ENCODE results near the gene AEN. TPM values are rescaled to one million over a fixed set of nuclear protein-coding genes. Genes with fewer than 3 reads are reported as not detected.

Gene AEN
- total RNA-seq, 4 donors from 2014 or later: 4.7 to 10.9 (median 5.8) TPM

- no peak for TF ChIP-seq CTCF (IDR thresholded peaks at IDR 0.05; ENCODE audit: low read depth)
These were observed 7.0 kb downstream of the AEN start for GRCh38 chr15:88628018-88628654.

GRCh38 chr15:88629071-88629470, 7.9 kb downstream of the AEN start:
- TF ChIP-seq CTCF (IDR thresholded peaks at IDR 0.05; ENCODE audit: low read depth): no peak

GRCh38 chr15:88630141-88630721, 9.1 kb downstream of the AEN start:
- TF ChIP-seq CTCF (IDR thresholded peaks at IDR 0.05; ENCODE audit: low read depth): no peak

- TF ChIP-seq CTCF (IDR thresholded peaks at IDR 0.05; ENCODE audit: low read depth): no peak
These were observed 9.8 kb downstream of the AEN start for GRCh38 chr15:88630798-88631463.

- no peak for TF ChIP-seq CTCF (IDR thresholded peaks at IDR 0.05; ENCODE audit: low read depth)
These were observed 10.4 kb downstream of the AEN start for GRCh38 chr15:88631464-88632028.

- TF ChIP-seq CTCF (IDR thresholded peaks at IDR 0.05; ENCODE audit: low read depth): no peak
These were observed 13.3 kb downstream of the AEN start for GRCh38 chr15:88634449-88634848.

GRCh38 chr15:88635318-88635717, 14.2 kb downstream of the AEN start:
- no peak for TF ChIP-seq CTCF (IDR thresholded peaks at IDR 0.05; ENCODE audit: low read depth)
